WTC11 (cell line): ENCODE measurements around the gene FOXJ3. TPM values are rescaled to one million over a fixed set of nuclear protein-coding genes. Genes with fewer than 3 reads are reported as not detected.

Source experiments
- ATAC-seq: fragments of 200-7000 bp; cut with Tn5 transposase; 2 replicates; pipeline ENCODE4 v1.10.0; 2021; ENCODE audit warnings: mild to moderate bottlenecking, moderate library complexity
- CTCF ChIA-PET: fragments of 300-600 bp; sonication (Branson Sonifier 250); formaldehyde crosslinking; loops from one replicate; lab custom pipeline; 2021; ENCODE audit warnings: antibody characterized with exemption; lab: Charles Lee
- POLR2A ChIA-PET: fragments of 350-600 bp; sonication (Branson Sonifier 250); formaldehyde crosslinking; loops from one replicate; lab custom pipeline; 2021; ENCODE audit warnings: antibody characterized with exemption; lab: Charles Lee
- DNase-seq: peaks from one replicate; pipeline ENCODE4 v3.0.0; 2021; ENCODE audit warnings: low spot score
- H3K27ac Mint-ChIP-seq: 2 replicates; pipeline ENCODE4 v1.8.0; 2021; ENCODE audit warnings: mixed read lengths
- H3K27me3 Mint-ChIP-seq: 2 replicates; pipeline ENCODE4 v1.8.0; 2021; ENCODE audit warnings: low read depth, mild to moderate bottlenecking, moderate library complexity, mixed read lengths
- H3K36me3 Mint-ChIP-seq: 2 replicates; pipeline ENCODE4 v1.8.0; 2021; ENCODE audit warnings: mixed read lengths
- H3K4me1 Mint-ChIP-seq: 2 replicates; pipeline ENCODE4 v1.8.0; 2022; ENCODE audit warnings: mixed read lengths
- H3K4me3 Mint-ChIP-seq: 2 replicates; pipeline ENCODE4 v1.8.0; 2021; ENCODE audit warnings: mild to moderate bottlenecking, moderate library complexity, mixed read lengths
- H3K9me3 Mint-ChIP-seq: 2 replicates; pipeline ENCODE4 v1.8.0; 2021; ENCODE audit warnings: mixed read lengths
- EMX1 ChIP-seq: fragments of 250-450 bp; sonication (Bioruptor Pico); IDR thresholded peaks from 2 replicates; pipeline ENCODE4 v1.8.0; 2021; ENCODE audit warnings: mild to moderate bottlenecking
- FOXJ3 ChIP-seq: sonication (generic); formaldehyde crosslinking; IDR thresholded peaks from 2 replicates; pipeline ENCODE4 v1.9.0; 2021; ENCODE audit warnings: missing genetic modification reagents, mild to moderate bottlenecking, borderline replicate concordance
- GRHL2 ChIP-seq: fragments of 250-450 bp; sonication (Bioruptor Pico); IDR thresholded peaks from 2 replicates; pipeline ENCODE4 v1.8.0; 2022; ENCODE audit warnings: mild to moderate bottlenecking, moderate library complexity; ENCODE audit not compliant: insufficient replicate concordance, severe bottlenecking
- IRF2 ChIP-seq: sonication (generic); formaldehyde crosslinking; IDR thresholded peaks from 2 replicates; pipeline ENCODE4 v1.8.0; 2022; ENCODE audit warnings: low read depth, missing genetic modification reagents, borderline replicate concordance
- JAZF1 ChIP-seq: fragments of 250-450 bp; sonication (Bioruptor Pico); IDR thresholded peaks from 2 replicates; pipeline ENCODE4 v1.9.0; 2021; ENCODE audit warnings: moderate library complexity, mild to moderate bottlenecking, inconsistent platforms
- PREB ChIP-seq: sonication (generic); formaldehyde crosslinking; IDR thresholded peaks from 2 replicates; pipeline ENCODE4 v1.8.1; 2022; ENCODE audit warnings: mild to moderate bottlenecking, missing genetic modification reagents, moderate library complexity, borderline replicate concordance
- PRRX2 ChIP-seq: fragments of 250-450 bp; sonication (Bioruptor Pico); IDR thresholded peaks from 2 replicates; pipeline ENCODE4 v1.8.0; 2021; ENCODE audit warnings: mild to moderate bottlenecking
- RELA ChIP-seq: sonication (generic); formaldehyde crosslinking; IDR thresholded peaks from 2 replicates; pipeline ENCODE4 v1.8.1; 2022; ENCODE audit warnings: missing genetic modification reagents, mild to moderate bottlenecking, borderline replicate concordance
- RORB ChIP-seq: fragments of 250-450 bp; sonication (Bioruptor Pico); IDR thresholded peaks from 2 replicates; pipeline ENCODE4 v1.9.0; 2021; ENCODE audit warnings: mild to moderate bottlenecking
- SMAD4 ChIP-seq: sonication (generic); formaldehyde crosslinking; IDR thresholded peaks from 2 replicates; pipeline ENCODE4 v1.8.0; 2022; ENCODE audit warnings: mild to moderate bottlenecking, missing genetic modification reagents
- TEAD1 ChIP-seq: sonication (generic); formaldehyde crosslinking; IDR thresholded peaks from 2 replicates; pipeline ENCODE4 v1.8.0; 2022; ENCODE audit warnings: mild to moderate bottlenecking, missing genetic modification reagents
- USF2 ChIP-seq: sonication (generic); formaldehyde crosslinking; IDR thresholded peaks from 2 replicates; pipeline ENCODE4 v1.8.1; 2023; ENCODE audit warnings: mild to moderate bottlenecking, missing genetic modification reagents, moderate library complexity
- ZBTB21 ChIP-seq: sonication (generic); formaldehyde crosslinking; IDR thresholded peaks from 2 replicates; pipeline ENCODE4 v1.8.1; 2023; ENCODE audit warnings: mild to moderate bottlenecking, missing genetic modification reagents, borderline replicate concordance
- ZNF121 ChIP-seq: sonication (generic); formaldehyde crosslinking; IDR thresholded peaks from 2 replicates; pipeline ENCODE4 v1.8.0; 2023; ENCODE audit warnings: missing genetic modification reagents
- ZNF416 ChIP-seq: fragments of 250-450 bp; sonication (Bioruptor Pico); IDR thresholded peaks from 2 replicates; pipeline ENCODE4 v1.9.0; 2021; ENCODE audit warnings: mild to moderate bottlenecking, inconsistent platforms
- total RNA-seq: library from RNA; stranded (reverse); gene quantifications from 3 replicates; pipeline ENCODE4 v1.2.3, GENCODE V29; 2021
- TF ChIP-seq, protein P1 (sequence below): sonication (generic); formaldehyde crosslinking; IDR thresholded peaks from 2 replicates; pipeline ENCODE4 v1.8.1; 2022; ENCODE audit warnings: low read depth, missing genetic modification reagents, borderline replicate concordance
- TF ChIP-seq, protein P2 (sequence below): sonication (generic); formaldehyde crosslinking; IDR thresholded peaks from 2 replicates; pipeline ENCODE4 v1.8.0; 2023; ENCODE audit warnings: missing genetic modification reagents, mild to moderate bottlenecking, borderline replicate concordance
- TF ChIP-seq, protein P3 (sequence below): sonication (generic); formaldehyde crosslinking; conservative IDR thresholded peaks from 2 replicates; pipeline ENCODE4 v1.8.1; 2022; ENCODE audit warnings: mild to moderate bottlenecking, missing genetic modification reagents
- TF ChIP-seq, protein P4 (sequence below): fragments of 250-450 bp; sonication (Bioruptor Pico); IDR thresholded peaks from 2 replicates; pipeline ENCODE4 v2.1.2; 2022; ENCODE audit warnings: mild to moderate bottlenecking, moderate library complexity

The FOXJ3 gene
- total RNA-seq, 1 experiment from 2014 or later, result 43.3 TPM

GRCh38 chr1:42139444-42139843, 195.6 kb downstream of the FOXJ3 start (continued):
- TF ChIP-seq, protein P1, sequence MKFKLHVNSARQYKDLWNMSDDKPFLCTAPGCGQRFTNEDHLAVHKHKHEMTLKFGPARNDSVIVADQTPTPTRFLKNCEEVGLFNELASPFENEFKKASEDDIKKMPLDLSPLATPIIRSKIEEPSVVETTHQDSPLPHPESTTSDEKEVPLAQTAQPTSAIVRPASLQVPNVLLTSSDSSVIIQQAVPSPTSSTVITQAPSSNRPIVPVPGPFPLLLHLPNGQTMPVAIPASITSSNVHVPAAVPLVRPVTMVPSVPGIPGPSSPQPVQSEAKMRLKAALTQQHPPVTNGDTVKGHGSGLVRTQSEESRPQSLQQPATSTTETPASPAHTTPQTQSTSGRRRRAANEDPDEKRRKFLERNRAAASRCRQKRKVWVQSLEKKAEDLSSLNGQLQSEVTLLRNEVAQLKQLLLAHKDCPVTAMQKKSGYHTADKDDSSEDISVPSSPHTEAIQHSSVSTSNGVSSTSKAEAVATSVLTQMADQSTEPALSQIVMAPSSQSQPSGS (CRISPR knock-in tag), result no peak

- Mint-ChIP-seq H3K4me1 (peaks cover 6% of the 10 kb centered on the region; the same call in 1 of the 2 replicates), H3K27ac (no peak overlapping the region), H3K36me3 (no peaks in the 10 kb centered on the region), H3K27me3 (no peaks in the 10 kb centered on the region), H3K9me3 (peaks cover 9% of the 10 kb centered on the region), H3K4me3 (no peak overlapping the region)
- ATAC-seq (no peak), DNase-seq (no peak)
- POLR2A ChIA-PET, result no interaction called here
- TF ChIP-seq RELA (CRISPR knock-in tag), result no peak
- TF ChIP-seq EMX1, result no peak
- no peak for TF ChIP-seq TEAD1 (CRISPR knock-in tag)
- CTCF ChIA-PET, result interaction anchor here (2.0 kb wide), 1 partner anchor 35 kb away, joined by 6 read pairs; no protein-coding TSS in a partner anchor
Measured at GRCh38 chr1:42138586-42138985, 196.4 kb downstream of the FOXJ3 start.

DNA sequence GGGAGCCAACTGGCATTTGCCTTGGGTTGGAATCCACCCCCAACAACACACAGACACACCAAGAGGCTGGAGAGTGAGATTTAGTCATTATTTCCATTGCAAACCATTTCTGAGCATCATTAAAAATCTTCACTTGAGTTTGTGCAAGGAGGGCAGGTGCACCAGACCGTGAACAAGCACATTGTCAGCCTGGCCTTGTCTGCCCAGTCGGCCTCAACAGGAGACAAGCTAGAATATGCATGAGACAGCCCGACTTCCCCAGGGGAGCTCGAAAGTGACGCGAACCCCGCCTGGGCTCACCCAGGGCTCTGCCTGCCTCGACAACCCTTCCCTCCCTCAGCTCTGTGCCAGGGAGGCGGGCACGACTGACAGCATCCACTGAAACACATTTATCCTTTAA, 197.3 kb downstream of the FOXJ3 start:
- ChIA-PET CTCF (interaction anchor here (0.5 to 2.0 kb wide), 2 partner anchors 36 to 497 kb away, joined by 3 to 6 read pairs; no protein-coding TSS in a partner anchor), POLR2A (no interaction called here)
- H3K4me1 Mint-ChIP-seq, result peaks cover 6% of the 10 kb centered on the region; the same call in 1 of the 2 replicates
- TF ChIP-seq, protein P2, sequence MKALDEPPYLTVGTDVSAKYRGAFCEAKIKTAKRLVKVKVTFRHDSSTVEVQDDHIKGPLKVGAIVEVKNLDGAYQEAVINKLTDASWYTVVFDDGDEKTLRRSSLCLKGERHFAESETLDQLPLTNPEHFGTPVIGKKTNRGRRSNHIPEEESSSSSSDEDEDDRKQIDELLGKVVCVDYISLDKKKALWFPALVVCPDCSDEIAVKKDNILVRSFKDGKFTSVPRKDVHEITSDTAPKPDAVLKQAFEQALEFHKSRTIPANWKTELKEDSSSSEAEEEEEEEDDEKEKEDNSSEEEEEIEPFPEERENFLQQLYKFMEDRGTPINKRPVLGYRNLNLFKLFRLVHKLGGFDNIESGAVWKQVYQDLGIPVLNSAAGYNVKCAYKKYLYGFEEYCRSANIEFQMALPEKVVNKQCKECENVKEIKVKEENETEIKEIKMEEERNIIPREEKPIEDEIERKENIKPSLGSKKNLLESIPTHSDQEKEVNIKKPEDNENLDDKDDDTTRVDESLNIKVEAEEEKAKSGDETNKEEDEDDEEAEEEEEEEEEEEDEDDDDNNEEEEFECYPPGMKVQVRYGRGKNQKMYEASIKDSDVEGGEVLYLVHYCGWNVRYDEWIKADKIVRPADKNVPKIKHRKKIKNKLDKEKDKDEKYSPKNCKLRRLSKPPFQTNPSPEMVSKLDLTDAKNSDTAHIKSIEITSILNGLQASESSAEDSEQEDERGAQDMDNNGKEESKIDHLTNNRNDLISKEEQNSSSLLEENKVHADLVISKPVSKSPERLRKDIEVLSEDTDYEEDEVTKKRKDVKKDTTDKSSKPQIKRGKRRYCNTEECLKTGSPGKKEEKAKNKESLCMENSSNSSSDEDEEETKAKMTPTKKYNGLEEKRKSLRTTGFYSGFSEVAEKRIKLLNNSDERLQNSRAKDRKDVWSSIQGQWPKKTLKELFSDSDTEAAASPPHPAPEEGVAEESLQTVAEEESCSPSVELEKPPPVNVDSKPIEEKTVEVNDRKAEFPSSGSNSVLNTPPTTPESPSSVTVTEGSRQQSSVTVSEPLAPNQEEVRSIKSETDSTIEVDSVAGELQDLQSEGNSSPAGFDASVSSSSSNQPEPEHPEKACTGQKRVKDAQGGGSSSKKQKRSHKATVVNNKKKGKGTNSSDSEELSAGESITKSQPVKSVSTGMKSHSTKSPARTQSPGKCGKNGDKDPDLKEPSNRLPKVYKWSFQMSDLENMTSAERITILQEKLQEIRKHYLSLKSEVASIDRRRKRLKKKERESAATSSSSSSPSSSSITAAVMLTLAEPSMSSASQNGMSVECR (CRISPR knock-in tag), result no peak
- no peak for TF ChIP-seq ZBTB21 (CRISPR knock-in tag)
- TF ChIP-seq IRF2, result no peak
- no peak for TF ChIP-seq ZNF416 (CRISPR knock-in tag)
- TF ChIP-seq JAZF1 (CRISPR knock-in tag), result no peak
- TF ChIP-seq PREB (CRISPR knock-in tag), result no peak
- no peak for TF ChIP-seq PRRX2
- TF ChIP-seq GRHL2, result no peak
- no peak for TF ChIP-seq ZNF121 (CRISPR knock-in tag)
- TF ChIP-seq, protein P3, sequence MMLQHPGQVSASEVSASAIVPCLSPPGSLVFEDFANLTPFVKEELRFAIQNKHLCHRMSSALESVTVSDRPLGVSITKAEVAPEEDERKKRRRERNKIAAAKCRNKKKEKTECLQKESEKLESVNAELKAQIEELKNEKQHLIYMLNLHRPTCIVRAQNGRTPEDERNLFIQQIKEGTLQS (CRISPR knock-in tag), result no peak
- TF ChIP-seq, all 79 proteins: peak for 0
- DNase-seq (no peak), ATAC-seq (peak; percentile 24; the same call in 1 of the 2 replicates)
- H3K9me3 Mint-ChIP-seq, result peaks cover 9% of the 10 kb centered on the region
- H3K4me3 Mint-ChIP-seq, result no peak overlapping the region
- no peaks in the 10 kb centered on the region for H3K36me3 Mint-ChIP-seq
- H3K27me3 Mint-ChIP-seq, result no peaks in the 10 kb centered on the region
- H3K27ac Mint-ChIP-seq, result no peak overlapping the region

DNA sequence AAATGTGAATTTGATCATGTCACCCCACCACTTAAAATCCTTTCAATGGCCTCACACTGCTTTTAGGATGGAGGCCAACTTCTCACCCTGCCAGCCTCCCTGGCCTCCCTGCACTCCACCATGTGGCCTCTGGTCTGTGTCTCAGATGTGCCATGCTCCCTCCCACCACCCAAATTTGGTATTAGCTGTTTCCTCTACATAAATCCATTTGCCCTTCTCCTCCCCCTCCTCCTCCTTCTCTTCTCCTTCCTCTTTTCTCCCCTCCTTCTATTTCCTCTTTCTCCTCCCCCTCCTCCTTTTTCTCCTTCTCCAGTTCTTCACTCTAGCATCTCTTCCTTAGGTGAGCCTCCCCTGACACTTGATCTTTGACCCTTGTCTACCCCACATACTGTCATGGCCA, 198.6 kb downstream of the FOXJ3 start:
- Mint-ChIP-seq H3K4me1 (peaks cover 6% of the 10 kb centered on the region; the same call in 1 of the 2 replicates), H3K36me3 (no peaks in the 10 kb centered on the region), H3K9me3 (peaks cover 9% of the 10 kb centered on the region), H3K4me3 (no peak overlapping the region), H3K27me3 (no peaks in the 10 kb centered on the region), H3K27ac (no peak overlapping the region)
- DNase-seq (no peak), ATAC-seq (no peak)
- ChIA-PET POLR2A (no interaction called here), CTCF (no interaction called here)
- no peak for TF ChIP-seq FOXJ3 (CRISPR knock-in tag)
- no peak for TF ChIP-seq RORB (CRISPR knock-in tag)
- TF ChIP-seq PREB (CRISPR knock-in tag), result no peak
- no peak for TF ChIP-seq USF2 (CRISPR knock-in tag)
- TF ChIP-seq SMAD4 (CRISPR knock-in tag), result no peak
- TF ChIP-seq, protein P4, sequence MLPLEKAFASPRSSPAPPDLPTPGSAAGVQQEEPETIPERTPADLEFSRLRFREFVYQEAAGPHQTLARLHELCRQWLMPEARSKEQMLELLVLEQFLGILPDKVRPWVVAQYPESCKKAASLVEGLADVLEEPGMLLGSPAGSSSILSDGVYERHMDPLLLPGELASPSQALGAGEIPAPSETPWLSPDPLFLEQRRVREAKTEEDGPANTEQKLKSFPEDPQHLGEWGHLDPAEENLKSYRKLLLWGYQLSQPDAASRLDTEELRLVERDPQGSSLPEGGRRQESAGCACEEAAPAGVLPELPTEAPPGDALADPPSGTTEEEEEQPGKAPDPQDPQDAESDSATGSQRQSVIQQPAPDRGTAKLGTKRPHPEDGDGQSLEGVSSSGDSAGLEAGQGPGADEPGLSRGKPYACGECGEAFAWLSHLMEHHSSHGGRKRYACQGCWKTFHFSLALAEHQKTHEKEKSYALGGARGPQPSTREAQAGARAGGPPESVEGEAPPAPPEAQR (CRISPR knock-in tag), result no peak
